Heart left ventricle (tissue), 16 donors: ENCODE results near the gene CRYBG2. TPM values are rescaled to one million over a fixed set of nuclear protein-coding genes. Genes with fewer than 3 reads are reported as not detected.
"Not testable (repeated sequence)": the region's sequence is repeated elsewhere in the genome, so short reads cannot be mapped to it uniquely, and the experiment has no call there.

Experiments
- ATAC-seq, 4 donors: fragments of 200-7000 bp; cut with Tn5 transposase; one replicate each; pipeline ENCODE4 v1.9.1; 2020 to 2022; ENCODE audit warnings: moderate library complexity in 4 of 4, mild to moderate bottlenecking in 3 of 4, moderate number of reproducible peaks in 1 of 4
- DNase-seq, 5 donors: peaks; one replicate each; pipeline ENCODE4 v3.0.0-alpha.2; 2020
- H3K27ac ChIP-seq, 12 donors: fragments of 200-600 bp; sonication (generic) in 4 of 12; one replicate each; pipeline versions ENCODE4 v1.5.0 to v1.8.0; 2016 to 2022; ENCODE audit warnings: mild to moderate bottlenecking in 2 of 12
- H3K27me3 ChIP-seq, 9 donors: fragments of 200-600 bp; sonication (generic) in 2 of 9; one replicate each; pipeline versions ENCODE4 v1.5.1 to v1.8.0; 2016 to 2022; ENCODE audit warnings: mild to moderate bottlenecking in 3 of 9
- H3K36me3 ChIP-seq, 9 donors: fragments of 200-600 bp; sonication (generic) in 2 of 9; one replicate each; pipeline versions ENCODE4 v1.5.0 to v1.8.0; 2018 to 2022; ENCODE audit warnings: mild to moderate bottlenecking in 2 of 9
- H3K4me1 ChIP-seq, 12 donors: fragments of 200-600 bp; sonication (generic) in 4 of 12; one replicate each; pipeline versions ENCODE4 v1.5.0 to v1.8.0; 2016 to 2022; ENCODE audit warnings: mild to moderate bottlenecking in 3 of 12
- H3K4me3 ChIP-seq, 12 donors: fragments of 200-600 bp; sonication (generic) in 4 of 12; one replicate each; pipeline versions ENCODE4 v1.5.0 to v1.8.0; 2017 to 2022; ENCODE audit warnings: mild to moderate bottlenecking in 9 of 12, moderate library complexity in 4 of 12
- H3K9me3 ChIP-seq, 12 donors: fragments of 200-600 bp; sonication (generic) in 4 of 12; one replicate each; pipeline versions ENCODE4 v1.5.0 to v1.8.0; 2016 to 2022; ENCODE audit warnings: mild to moderate bottlenecking in 1 of 12
- CTCF ChIP-seq, 12 donors: fragments of 200-600 bp; sonication (generic) in 4 of 12; IDR thresholded peaks; one replicate each; pipeline versions ENCODE4 v1.5.0 to v1.8.0; 2018 to 2022; ENCODE audit warnings: antibody characterized with exemption in 12 of 12, mild to moderate bottlenecking in 5 of 12
- POLR2A ChIP-seq, 2 donors: fragments of 450-650 bp; IDR thresholded peaks; one replicate each; pipeline ENCODE4 v1.6.1; 2017; ENCODE audit warnings: antibody characterized with exemption in 2 of 2, mild to moderate bottlenecking in 2 of 2, moderate library complexity in 2 of 2
- WGBS, 4 donors: extraction: QIAGEN DNeasy Blood & Tissue Kit in 2 of 4; methylation state at CpG; one replicate each; pipeline versions ENCODE4 v1.1.5 to v1.1.7; 2013 to 2018; 5-methylcytosine and 5-hydroxymethylcytosine counted together
- intact Hi-C, 10 donors: fragments of 100-400 bp; cut with DNase I; formaldehyde crosslinking; loops; one replicate each; pipeline versions ENCODE4 v1.11.1 to v1.14.2; 2022
- polyA plus RNA-seq, 2 donors: library from polyadenylated mRNA; stranded (reverse); fragments of 200-250 nt; gene quantifications; one replicate each; pipeline ENCODE4 v1.2.3, GENCODE V29; 2013
- total RNA-seq, 9 donors: library from RNA; depleted of rRNA in 2 of 9; stranded (reverse); fragments of >200 nt in 2 of 9; fragmentation: NEBNext Ultra II Directional in 3 of 9; extraction: Animal tissue kit (Norgen Biotek cat#: 25700) in 3 of 9; gene quantifications; one replicate each; pipeline versions ENCODE4 v1.1.0 to v1.2.4, GENCODE V29; 2016 to 2023
- donor health status: ischemic (EF 13 %, LVEDD 7.1; RV severe dilation, severe dysfunction).
- donor health status: healthy with polysubstance abuse.
- donor health status: DM: no; HTN: yes; CAD: no.
- donor health status: DM: no; HTN: no; CAD: no.
- donor health status: ischemic (EF 25% LVEDD 6.9; RV normal size, moderate dysfunction).
- donor health status: ischemic (EF 25% LVEDD 5.7; RV mildly dilated, moderate dysfunction).
- donor health status: healthy.
- donor health status: DM: yes; HTN: yes; CAD: no.
- donor health status: ischemic (EF 35%, LVEDD 5.7; RV mildly dilated, moderate dysfunction).
- donor health status: nonischemic (EF 11% LVEDD 7.7; RV severe dilation, severe dysfunction).
- donor health status: DM: yes; HTN: yes; CAD: no.
- donor health status: PGD.
- donor health status: ischemic (EF 29% LVEDD 5.4; RV normal size, mild dysfunction).
- donor health status: nonischemic (EF 23%, LVEDD 6.1; RV moderate dilation, normal function).

Gene CRYBG2
- total and polyA plus RNA-seq, 11 donors = 0.25 to 0.45 TPM; not detected in 9

GRCh38 chr1:26330276-26330675 lies 23.7 kb downstream of the CRYBG2 start:
- peaks cover 0 to 46% (median 19%) of the 10 kb centered on the region in 9 donors for H3K27me3 ChIP-seq
- DNase-seq (no peak), ATAC-seq (no peak)
- H3K27ac ChIP-seq = no peak overlapping the region
- peaks cover 0 to under 1% (median 0%) of the 10 kb centered on the region in 12 donors for H3K4me1 ChIP-seq
- no peaks in the 10 kb centered on the region for H3K36me3 ChIP-seq
- no peak overlapping the region for H3K4me3 ChIP-seq
- intact Hi-C loops = no loop called here
- WGBS, 4 donors = 76 to 82% (median 79%) methylated on average over 5 of the region's 5 CpGs
- TF ChIP-seq POLR2A (IDR thresholded peaks at IDR 0.05) = no peak
- TF ChIP-seq CTCF (IDR thresholded peaks at IDR 0.05) = no peak
- no peaks in the 10 kb centered on the region for H3K9me3 ChIP-seq

GRCh38 chr1:26329380-26329779 lies 24.6 kb downstream of the CRYBG2 start:
- ATAC-seq, H3K27ac ChIP-seq, DNase-seq, H3K9me3 ChIP-seq, H3K4me1 ChIP-seq, H3K4me3 ChIP-seq, H3K36me3 ChIP-seq: not testable (repeated sequence)
- intact Hi-C loops = loop anchor here in 4 of 10 donors (10.0 kb wide), 3 partner anchors 145 to 225 kb away; partner anchors contain the start of genes C1orf232 (in 2 of the 4) and ZNF593 (in 2 of the 4)
- WGBS, 4 donors = 84 to 94% (median 90%) methylated on average over 4 of the region's 4 CpGs
- peaks cover 0 to 37% (median 12%) of the 10 kb centered on the region in 9 donors for H3K27me3 ChIP-seq

GRCh38 chr1:26328597-26328996 lies 25.3 kb downstream of the CRYBG2 start:
- H3K27me3 ChIP-seq = peaks cover 0 to 29% (median 5%) of the 10 kb centered on the region in 9 donors
- no peak overlapping the region for H3K27ac ChIP-seq
- no peaks in the 10 kb centered on the region for H3K4me1 ChIP-seq
- ATAC-seq (no peak), DNase-seq (no peak)
- no peaks in the 10 kb centered on the region for H3K9me3 ChIP-seq
- intact Hi-C loops = loop anchor here in 4 of 10 donors (10.0 kb wide), 3 partner anchors 144 to 224 kb away; partner anchors contain the start of genes C1orf232 (in 2 of the 4) and ZNF593 (in 2 of the 4)
- TF ChIP-seq POLR2A (IDR thresholded peaks at IDR 0.05) = no peak
- TF ChIP-seq CTCF (IDR thresholded peaks at IDR 0.05) = no peak
- H3K36me3 ChIP-seq = no peaks in the 10 kb centered on the region
- H3K4me3 ChIP-seq = no peak overlapping the region
- WGBS, 4 donors = 64 to 75% (median 70%) methylated on average over 8 of the region's 8 CpGs

GRCh38 chr1:26327956-26328362 lies 26.0 kb downstream of the CRYBG2 start:
- Histone ChIP-seq H3K27ac (no peak overlapping the region), H3K4me1 (no peaks in the 10 kb centered on the region), H3K9me3 (no peaks in the 10 kb centered on the region), H3K27me3 (peaks cover 0 to 25% (median 0%) of the 10 kb centered on the region in 9 donors), H3K4me3 (no peak overlapping the region), H3K36me3 (no peaks in the 10 kb centered on the region)
- 76 to 82% (median 79%) methylated on average over 8 of the region's 8 CpGs for WGBS, 4 donors
- intact Hi-C loops = loop anchor here in 4 of 10 donors (10.0 kb wide), 3 partner anchors 143 to 223 kb away; partner anchors contain the start of genes C1orf232 (in 2 of the 4) and ZNF593 (in 2 of the 4)
- TF ChIP-seq CTCF (IDR thresholded peaks at IDR 0.05) (no peak), POLR2A (IDR thresholded peaks at IDR 0.05) (no peak)
- ATAC-seq (no peak), DNase-seq (no peak)
